ENCODE data around the gene PDE2A.

PDE2A gene

DNA sequence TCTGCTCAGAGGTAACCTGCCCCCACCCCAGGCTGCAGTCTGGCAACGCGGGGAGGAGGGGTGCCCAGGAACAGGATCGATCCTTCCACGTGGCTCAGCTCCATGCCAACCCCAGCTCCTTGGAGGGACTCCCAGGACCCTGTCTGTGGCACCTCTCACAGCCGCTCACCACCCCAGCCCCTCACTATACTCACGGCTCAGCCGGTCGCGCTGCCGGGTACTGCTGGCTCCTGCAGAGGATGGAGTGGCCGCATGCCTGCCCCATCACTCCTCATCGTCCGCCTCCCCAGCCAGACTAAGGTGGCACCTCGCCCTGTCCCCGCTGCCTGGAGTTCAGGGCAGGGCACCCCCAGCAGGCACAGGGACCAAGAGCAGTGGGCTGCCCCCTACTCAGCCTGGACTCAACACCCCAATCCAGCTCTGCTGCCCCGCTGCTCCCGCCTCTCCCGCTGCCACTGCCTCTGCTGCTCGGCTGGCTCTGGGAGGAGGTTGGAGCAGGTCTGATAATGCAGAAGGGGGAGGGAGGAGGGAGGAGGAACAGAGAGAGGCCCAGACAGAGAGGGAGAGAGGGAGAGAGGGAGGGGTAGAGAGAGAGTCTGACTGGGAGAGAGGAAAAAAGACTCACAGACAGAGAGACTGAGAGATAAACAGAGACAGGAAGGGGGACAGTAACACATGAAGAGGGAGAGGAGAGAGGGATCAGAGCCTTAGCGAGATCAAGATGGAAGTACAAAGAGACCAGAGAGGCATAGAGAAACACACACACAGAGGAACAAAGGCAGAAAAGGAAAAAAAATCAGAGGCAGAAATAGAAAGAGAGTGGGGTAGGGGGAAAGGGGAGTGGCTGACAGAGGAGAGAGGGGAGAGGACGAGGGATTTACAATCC lies at the start of gene PDE2A:
TSS of gene PDE2A (minus strand) at position 480 of the 886 bp plus-strand sequence. CDS start at position 265, 215 bp downstream.
- DNase-seq, result no peak

DNA sequence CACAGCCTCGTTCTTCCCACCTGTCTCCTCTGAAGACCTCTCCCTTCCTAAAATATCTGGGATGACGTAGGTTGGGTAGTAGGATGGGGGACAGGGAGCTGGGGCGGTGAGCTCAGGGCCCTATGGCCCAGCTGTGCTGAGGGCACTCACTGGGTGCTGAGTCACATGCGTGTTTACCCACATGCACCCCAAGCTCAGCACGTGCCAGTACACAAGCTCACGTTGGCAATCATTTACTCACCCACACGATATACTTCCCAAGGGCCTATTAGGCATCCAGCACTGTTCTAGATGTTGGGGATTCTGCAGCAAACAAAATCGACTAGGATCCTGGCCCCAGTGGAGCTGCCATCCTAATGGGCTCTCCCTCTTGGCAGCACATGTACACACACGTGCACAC lies 49.3 kb upstream of the PDE2A start:
- no peak for DNase-seq

DNA sequence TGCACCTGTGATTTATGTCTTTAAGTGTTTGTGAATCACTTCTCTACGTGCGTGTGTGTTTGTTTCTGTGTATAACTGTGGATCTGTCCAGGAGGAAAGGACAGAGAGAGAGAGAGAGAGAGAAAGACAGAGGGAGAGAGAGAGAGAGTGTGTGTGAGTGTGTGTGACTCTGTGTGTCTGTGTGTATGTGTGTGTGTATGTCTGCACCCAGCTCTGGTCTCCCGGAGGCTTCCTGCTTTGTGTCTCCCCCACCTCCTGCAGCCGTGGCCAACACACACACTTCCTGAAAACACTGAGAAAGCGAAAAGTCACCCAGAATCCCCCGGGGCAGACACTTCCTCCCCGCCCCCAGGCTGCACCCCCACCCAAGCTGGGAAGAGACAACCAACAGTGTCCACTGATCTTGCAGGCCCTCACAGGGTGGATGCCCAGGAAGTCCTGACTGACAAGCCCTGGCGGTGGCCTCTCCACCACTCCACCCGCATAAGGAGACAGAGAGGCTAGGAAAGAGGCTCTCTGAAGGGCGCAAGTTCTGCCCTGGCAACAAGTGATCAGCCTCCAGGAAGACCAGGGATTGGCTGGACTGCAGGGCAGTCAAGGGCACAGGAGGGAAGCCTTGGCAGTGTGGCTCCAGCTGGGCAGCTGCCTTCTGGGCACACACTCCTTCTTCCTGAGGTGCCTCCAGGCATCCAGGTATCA lies 48.0 kb upstream of the PDE2A start:
- peak; percentile 90 for DNase-seq

DNA sequence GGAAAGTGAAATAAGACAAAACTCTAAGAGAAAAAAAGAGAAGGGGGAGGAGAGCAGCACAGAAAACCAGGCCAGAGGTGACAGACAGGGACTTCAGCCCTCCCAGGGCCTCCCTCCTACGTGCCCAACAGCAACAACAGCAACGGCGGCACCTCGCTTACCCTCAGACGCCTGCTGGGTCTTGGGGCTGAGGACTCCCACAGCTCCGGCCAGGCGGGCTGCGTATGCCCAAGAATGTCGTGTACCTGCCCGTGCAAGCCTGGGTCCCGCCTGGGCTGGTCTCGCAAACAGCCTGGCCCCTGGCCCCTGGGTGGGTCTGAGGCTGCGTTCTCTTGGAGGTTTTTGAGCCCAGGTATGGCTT lies 47.4 kb upstream of the PDE2A start:
- DNase-seq, result peak; percentile 55

DNA sequence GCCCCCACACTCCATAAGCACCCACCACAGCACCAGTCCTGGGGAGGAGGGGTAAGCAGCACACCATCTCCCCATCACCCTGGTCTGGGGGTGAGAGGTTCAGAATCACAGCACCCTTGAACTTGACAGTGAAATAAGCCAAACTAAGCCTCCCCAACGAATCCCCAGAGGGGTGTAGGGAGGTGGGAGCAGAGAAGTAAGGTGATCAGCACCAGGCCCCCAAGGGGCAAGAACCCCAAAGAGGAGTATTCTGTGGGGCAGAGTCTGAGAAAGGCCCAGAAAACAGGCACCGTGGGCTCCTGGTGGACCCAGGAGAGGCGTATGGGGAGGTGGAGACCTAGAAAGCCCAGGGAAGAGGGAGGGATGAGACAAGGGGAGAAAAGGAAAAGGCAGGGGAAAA lies 47.1 kb upstream of the PDE2A start:
- no peak for DNase-seq

DNA sequence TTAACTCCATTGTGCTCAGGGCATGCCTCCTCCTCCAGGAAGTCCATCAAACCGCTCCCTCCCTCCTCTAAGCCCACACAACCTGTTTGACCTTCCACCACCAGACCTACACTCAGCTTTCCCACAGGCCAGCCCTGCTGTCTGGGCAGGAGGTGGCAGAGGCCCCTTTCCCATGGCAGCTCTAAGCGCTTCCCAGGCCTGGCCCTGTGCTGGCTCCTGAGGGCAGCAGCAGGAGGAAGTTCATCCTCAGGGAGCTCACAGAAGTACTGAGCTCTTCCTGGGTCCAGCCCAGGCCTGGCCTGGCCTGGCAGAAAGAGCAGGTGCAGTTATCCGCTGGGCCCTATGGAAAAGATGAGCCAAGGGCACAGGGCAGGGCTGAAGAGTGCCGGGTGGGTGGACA lies 46.6 kb upstream of the PDE2A start:
- DNase-seq, result no peak

DNA sequence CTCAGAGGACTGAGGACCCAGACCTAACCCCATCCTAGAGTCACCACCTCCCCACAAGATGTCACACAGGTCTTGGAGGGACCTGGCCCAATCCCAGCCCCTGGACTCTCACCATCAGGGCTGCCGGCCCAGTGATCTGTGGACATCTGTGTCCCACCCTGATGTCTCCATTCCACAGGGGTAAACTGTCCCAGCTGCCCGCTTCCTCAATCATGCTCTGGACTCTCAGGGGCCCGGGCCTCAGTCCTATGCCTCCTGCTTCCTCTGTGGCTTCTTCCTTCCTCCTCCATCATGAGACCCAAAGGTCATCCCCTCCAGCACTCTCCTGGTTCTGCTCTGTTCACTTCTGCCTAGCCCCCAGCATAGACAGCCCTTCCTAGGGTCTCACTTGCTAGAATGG lies 45.8 kb upstream of the PDE2A start:
- DNase-seq, result no peak

DNA sequence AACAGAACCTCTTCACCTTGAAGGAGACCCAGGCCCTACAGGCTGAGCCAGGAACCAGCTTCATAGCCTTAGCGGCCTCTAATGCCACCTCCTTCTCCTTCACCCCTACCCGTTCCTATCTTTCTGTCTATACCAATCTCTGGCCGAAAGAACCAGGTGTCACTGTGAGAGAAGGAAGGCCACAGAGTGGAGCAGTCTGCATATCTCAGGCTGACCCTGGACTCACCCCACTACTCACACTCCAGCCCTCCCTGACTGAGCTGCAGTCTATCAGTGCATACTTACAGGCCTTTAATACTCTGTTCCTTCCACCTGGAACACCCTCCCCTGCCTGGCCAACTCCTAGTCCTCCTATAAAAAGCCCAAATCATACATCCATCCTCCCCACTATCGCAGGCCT lies 45.3 kb upstream of the PDE2A start:
- DNase-seq, result no peak

DNA sequence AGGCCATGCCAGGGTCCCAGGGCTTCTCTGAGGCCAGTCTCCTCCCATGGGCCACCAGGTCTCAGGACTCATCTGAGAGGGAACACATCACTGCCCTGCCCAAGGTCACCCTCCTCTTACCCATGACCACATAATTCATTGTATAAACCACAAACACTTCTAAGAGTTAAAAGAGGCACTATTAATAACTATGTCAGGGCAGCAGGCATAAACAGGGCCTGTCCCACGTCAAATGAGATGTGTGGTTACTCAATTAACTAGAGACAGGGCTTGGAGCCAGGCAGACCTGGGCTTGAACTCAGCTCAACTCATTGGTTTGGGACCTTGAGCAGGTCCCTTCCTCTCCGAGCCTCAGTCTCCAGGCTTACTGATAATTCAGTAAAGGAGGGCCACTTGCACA lies 44.9 kb upstream of the PDE2A start:
- no peak for DNase-seq

DNA sequence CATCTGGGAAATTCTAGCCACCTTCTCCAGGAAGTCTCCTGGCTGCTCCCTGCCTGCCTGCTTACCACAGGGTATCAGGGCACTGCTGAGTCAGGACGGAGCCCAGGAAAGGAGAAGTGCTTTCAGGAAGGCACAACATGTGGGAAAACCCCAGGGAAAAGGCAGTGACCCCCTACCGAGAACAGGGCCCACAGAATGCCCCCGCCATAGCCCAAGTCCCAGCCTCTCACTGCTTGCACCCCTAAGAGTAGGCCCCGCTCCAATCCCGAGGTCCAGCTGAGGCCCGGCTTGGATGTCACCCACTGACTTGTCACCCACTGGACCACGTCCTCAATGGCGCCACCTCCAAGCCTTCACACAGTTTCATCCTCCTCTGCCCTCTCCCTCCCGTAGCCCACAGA lies 43.9 kb upstream of the PDE2A start:
- no peak for DNase-seq

DNA sequence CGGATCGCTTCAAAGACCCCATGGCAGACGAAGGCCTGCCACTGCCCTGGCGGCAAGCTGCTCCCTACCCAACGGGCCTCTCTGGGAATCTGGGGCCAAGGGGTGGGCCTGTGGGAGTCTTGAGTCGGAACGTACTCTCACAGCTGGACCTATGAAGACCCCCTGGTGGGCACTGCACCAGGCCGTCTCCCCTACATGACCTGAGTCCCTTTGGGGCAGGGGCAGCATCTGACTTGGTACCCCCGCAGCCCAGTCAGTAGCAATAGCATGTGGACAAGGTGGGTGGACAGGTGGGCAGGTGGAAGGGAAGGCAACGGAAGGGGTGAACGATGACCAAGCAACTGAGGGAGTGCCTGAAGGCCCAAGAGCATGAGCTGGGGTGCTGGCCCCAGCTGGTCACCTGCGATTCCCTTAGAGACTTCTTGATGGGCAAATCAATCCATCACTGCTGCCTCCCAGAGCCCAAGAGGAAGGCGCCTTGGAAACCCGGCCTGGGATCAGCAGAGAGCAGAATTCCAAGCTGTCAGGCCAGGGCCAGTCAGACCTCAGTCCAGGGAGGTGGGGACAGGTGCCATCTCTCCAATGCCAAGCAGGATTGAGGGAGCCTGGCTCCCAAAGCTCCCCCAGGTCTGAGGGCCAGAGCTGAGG lies 42.7 kb upstream of the PDE2A start:
- DNase-seq, result no peak

DNA sequence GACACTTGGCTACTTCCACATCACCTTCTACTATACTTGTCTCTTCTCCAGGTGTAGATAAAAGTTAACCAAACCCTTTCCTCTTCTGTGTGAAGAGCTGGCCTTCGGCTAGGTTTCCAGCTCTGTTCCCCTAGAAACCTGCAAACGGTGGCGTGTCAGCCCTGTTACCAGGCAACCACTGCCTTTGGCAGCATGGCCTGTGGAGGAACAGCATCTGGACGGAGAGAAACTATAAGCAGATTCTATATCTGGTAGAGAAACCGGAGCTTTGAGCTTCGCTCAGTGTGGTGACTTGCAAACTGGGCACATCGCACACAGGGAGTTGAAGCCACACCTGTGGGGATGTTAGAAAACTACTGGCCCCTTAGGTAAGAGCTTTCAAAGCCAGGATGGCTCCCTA lies 42.1 kb upstream of the PDE2A start:
- DNase-seq, result no peak

DNA sequence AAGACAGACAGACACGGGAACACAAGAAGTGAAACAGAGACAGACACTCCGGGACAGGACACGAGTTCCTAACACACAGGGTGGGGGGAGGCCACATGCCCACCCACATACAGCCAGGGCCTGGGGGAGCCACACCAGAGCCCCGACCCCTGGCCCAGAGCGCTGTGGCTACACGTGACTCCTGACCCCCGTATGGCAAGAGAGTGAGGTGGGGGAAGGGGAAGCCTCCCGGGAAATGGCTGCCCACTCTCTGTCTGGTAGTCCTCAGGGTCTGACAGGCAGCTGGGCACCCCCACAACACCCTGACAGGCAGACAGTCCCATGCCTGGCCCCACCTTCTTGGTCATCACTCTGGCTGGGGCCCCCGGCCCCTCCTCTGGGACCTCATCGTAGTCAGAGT lies 38.6 kb upstream of the PDE2A start:
- DNase-seq, result no peak

DNA sequence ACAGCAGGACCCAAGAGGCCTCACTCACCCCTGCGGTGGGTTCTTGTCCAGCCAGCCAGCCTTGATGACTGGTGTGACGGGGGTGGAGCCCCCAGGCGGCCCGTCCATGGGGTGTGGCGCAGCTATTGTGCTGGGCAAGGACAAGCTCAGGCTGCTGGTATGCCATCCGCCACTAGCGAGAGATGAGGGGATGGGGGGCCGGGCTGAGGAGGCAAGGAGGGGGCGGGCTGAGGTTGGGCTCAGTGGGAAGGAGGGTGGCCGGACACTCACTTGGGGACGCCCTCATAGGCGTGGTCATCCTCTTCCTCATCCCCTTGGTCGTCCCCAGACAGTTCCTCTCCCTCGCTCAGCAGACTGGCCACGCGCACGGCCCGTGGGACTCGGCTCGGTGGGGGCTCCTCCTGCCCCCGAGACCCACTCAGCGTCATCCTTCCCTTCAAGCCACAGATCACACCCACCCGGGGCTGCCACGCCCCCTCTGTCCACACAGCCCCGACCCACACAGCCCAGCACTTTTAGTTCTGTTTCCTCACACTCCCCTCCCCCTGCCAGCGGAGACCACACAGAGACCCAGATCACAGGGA lies 38.0 kb upstream of the PDE2A start:
- no peak for DNase-seq

DNA sequence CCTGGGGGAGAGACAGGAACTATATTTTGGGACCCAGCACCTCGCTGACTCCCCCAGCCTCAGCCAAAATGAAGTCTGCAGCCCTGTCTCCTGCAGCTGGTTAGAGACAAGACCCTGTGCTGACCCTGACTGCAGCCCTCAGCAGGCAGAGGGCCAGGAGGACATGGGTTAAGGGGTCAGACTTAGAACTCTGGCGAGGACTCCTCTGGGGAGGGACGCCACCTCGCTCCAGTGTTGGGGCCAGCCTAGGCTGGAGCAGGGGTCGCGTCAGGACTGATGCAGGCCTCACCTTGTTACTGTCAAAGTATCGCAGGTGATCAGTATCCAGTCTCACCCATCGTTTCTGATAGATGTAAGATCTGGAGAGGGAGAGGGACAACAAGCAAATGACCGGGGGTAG lies 36.9 kb upstream of the PDE2A start:
- DNase-seq, result no peak

DNA sequence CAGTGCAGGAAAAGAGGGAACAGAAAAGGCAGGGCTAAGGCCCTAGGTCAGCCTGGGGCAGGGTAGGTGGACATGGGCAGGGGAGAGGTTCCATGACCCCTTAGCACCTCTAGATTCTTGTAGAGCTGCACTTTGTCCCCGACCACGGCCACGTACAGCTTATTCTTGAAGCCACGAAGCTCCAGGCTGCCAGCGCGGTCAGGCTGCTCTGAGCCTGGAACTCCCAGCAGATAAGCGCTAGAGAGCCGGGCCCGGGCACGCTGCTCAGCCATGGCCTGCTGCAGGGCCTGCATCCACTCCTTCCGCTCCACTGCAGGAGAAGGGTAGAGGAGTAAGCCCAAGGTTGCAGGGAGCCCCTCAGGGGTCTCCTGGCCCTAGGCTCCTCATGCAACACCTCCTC lies 36.1 kb upstream of the PDE2A start:
- DNase-seq, result no peak

DNA sequence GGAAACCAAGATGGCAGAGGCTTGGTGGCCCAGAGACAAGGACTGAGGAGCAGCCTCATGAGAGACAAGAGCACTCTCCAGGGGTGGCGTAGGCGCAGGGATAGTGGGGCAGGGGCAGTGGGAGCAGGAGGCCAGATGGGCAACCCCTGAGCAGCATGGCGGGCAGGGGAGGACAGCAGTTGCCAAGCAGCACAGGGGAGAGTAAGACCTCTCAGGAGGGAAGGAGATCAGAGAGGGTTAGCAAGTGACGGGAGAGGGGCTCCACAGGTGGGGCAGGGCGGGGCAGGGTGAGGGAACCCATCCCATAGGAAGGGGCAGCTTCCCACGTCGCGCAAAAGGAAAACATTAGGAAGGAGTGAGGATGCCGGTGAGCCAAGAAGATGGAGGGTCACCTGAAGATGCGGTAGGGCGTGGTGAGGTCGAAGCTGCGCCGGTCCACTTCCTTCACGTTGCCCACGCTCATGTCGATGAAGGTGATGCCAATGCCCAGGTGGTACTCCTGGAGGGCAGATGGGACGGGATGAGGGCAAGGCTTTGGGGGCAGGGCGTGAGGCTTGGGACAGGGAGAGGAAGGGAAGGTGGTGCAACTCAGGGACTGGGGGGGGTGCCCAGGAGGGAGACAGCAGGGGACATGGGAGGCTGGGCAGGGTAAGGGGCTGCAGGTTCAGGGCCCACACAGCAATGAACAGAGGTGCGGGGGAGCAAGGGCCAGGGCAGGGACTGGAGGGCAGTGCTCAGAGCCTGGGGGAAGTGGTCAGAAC lies 35.4 kb upstream of the PDE2A start:
- no peak for DNase-seq

DNA sequence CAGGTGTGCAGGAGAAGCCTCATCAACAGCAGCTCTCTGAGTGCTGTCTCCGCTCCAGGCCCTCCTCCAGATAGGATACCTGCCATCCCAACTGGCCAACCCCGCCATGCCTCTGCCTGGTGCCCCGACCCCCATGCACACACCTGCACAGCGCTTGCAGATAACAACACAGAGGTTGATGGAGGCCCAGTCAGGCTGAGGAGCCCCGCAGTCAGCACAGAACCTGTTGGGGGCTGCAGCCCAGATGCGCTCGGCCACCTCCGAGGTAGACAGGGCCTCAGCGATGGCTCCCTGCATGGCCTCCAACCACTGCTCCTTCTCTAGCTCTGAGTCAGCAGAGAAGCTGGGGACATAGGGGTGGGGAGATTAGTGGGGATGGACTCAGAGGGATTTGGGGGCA lies 32.8 kb upstream of the PDE2A start:
- DNase-seq, result no peak

DNA sequence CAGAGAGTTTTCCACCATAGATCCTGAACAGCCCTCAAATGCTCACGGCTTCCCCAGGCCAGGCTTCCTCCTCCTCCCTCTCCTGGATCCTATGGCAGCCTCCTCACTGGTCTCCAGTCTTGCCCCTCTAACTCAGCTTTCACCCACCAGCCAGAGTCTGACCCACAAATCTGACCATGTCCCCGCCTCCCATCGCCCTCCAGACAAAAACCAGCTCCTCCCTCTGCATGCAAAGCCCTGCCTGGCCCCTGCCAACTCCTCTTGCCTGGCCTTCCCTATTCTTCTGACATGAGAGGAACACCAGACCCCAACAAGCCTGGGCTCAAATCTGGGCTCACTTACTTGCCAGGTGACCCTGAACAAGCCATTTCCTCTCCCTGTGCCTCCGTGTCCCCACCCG lies 32.4 kb upstream of the PDE2A start:
- no peak for DNase-seq

DNA sequence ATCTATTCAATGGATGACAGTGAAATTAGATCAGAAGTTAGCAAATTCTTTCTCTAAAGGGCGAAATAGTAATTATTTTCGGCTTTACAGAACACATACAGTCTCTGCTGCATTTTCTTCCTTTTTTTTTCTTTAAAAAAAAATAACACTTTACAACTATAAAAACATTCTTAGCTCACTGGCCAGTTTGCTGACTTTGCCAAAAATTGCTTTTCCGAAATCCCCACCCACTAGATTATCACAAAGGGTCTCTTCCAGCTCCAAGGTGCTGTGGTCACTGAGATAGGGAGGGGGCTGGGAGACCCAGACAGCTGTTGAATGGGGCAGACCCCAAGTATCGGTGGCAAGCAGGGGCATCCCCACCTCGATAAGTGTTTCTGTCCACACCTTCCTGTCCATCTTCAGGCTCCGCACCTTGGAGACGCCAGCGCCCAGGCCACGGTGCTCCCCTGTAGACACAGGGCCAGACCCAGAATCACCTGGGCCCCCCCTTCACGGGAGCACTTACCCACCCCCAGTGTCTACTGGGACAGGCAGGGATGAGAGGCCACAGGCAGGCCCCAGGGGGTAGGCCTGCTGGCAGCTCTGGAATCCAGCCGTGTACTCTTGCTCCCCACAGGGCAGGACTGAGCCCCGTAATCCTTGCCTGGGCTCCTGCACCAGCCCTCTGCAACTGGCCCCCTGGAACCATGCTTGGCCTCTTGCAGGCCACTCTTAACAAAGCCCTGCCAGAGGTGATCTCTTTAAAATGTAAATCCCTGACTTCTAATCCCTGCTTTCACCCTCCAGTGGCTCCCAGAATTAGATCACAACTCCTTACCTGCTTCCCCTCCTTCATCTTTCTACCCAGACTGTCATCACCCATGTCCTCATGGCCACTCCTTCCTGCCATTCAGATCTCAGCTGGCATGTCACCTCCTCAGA lies 31.5 kb upstream of the PDE2A start:
- no peak for DNase-seq

DNA sequence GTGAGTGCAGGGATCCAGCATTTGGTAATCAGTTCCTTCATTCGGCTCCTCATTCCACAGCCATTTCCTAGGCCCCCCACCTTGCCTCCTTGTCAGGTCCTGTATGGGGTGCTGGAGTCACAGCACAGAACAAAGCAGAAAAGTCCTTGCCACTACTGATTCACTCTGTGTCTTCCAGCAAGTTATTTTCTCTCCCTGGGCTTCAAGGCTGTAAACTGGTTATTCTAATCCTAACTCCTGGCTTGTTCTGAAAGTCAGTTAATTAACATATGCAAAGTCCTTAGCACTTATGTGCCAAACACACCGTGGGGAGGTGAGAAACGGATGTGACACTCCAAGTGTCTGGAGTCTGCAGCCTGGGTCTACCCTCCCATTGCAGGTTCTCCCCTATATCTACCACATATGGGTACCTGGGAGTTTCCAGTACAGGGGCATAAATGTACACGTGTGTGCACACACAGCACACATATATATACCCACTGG lies 30.6 kb upstream of the PDE2A start:
- no peak for DNase-seq
